SK-N-SH (cell line): Measurements from ENCODE around the gene GAGE12J. TPM values are rescaled to one million over a fixed set of nuclear protein-coding genes. Genes with fewer than 3 reads are reported as not detected.

Experiments used
- CTCF ChIA-PET: fragments of 300-600, 350-600 bp; formaldehyde crosslinking; extraction: SDS; loops from one replicate; lab custom pipeline; 2021; lab: Yijun Ruan, JAX
- POLR2A ChIA-PET: fragments of 350-600 bp; sonication (Branson Sonifier 250); formaldehyde crosslinking; extraction: SDS; loops from one replicate; lab custom pipeline; 2020; ENCODE audit warnings: antibody characterized with exemption, inconsistent platforms; lab: Yijun Ruan, JAX
- DNase-seq: peaks from one replicate; pipeline ENCODE4 v3.0.0; 2012
- H2AFZ ChIP-seq: fragments of 200-600 bp; sonication (generic); 2 replicates; pipeline ENCODE4 v1.8.1; 2016; ENCODE audit warnings: antibody characterized with exemption, mild to moderate bottlenecking, low read depth
- H3F3A ChIP-seq: fragments of 200-600 bp; sonication (generic); replicated peaks from 2 replicates; pipeline ENCODE3; 2016; ENCODE audit warnings: antibody characterized with exemption, mild to moderate bottlenecking; ENCODE audit not compliant: insufficient read depth
- H3K27ac ChIP-seq, 2 experiments: fragments of 200-500 bp in 1 of 2; fragments of 200-600 bp in 1 of 2; sonication (Bioruptor generic) in 1 of 2; sonication (generic), shearing (Covaris generic) in 1 of 2; 2 replicates each; pipeline versions ENCODE4 v1.5.1 to v1.6.1; 2014 to 2016; ENCODE audit warnings: low read depth in 2 of 2, inconsistent platforms in 1 of 2, low read length in 1 of 2, mild to moderate bottlenecking in 1 of 2, mixed read lengths in 1 of 2
- H3K27me3 ChIP-seq: fragments of 200-600 bp; sonication (generic), shearing (Covaris generic); 2 replicates; pipeline ENCODE4 v1.6.1; 2016; ENCODE audit warnings: mixed run types; ENCODE audit not compliant: insufficient read depth
- H3K36me3 ChIP-seq, 2 experiments: fragments of 200-500 bp in 1 of 2; fragments of 200-600 bp in 1 of 2; sonication (Bioruptor generic) in 1 of 2; sonication (generic) in 1 of 2; replicated peaks in 1 of 2; 2 replicates each; pipeline versions ENCODE3 to v1.5.1; 2014 to 2016; ENCODE audit warnings: low read length in 1 of 2, mild to moderate bottlenecking in 1 of 2; ENCODE audit not compliant: insufficient read depth in 2 of 2, control insufficient read depth in 1 of 2
- H3K4me1 ChIP-seq, 2 experiments: fragments of 200-500 bp in 1 of 2; fragments of 200-600 bp in 1 of 2; sonication (Bioruptor generic) in 1 of 2; sonication (generic), shearing (Covaris generic) in 1 of 2; 2 replicates each; pipeline versions ENCODE4 v1.5.1 to v1.6.1; 2014 to 2016; ENCODE audit warnings: low read depth in 1 of 2, low read length in 1 of 2, mixed run types in 1 of 2; ENCODE audit not compliant: insufficient read depth in 2 of 2, control insufficient read depth in 1 of 2
- H3K4me2 ChIP-seq: fragments of 200-600 bp; sonication (generic), shearing (Covaris generic); 2 replicates; pipeline ENCODE4 v1.6.1; 2017; ENCODE audit warnings: mixed run types
- H3K4me3 ChIP-seq, 2 experiments: fragments of 200-500 bp in 1 of 2; fragments of 200-600 bp in 1 of 2; sonication (Bioruptor generic) in 1 of 2; sonication (generic), shearing (Covaris generic) in 1 of 2; 2 replicates each; pipeline versions ENCODE4 v1.5.1 to v1.8.1; 2014 to 2016; ENCODE audit warnings: low read depth in 2 of 2, inconsistent platforms in 1 of 2, low read length in 1 of 2, mild to moderate bottlenecking in 1 of 2, mixed read lengths in 1 of 2, moderate library complexity in 1 of 2
- H3K79me2 ChIP-seq: fragments of 200-600 bp; sonication (generic); 2 replicates; pipeline ENCODE4 v1.8.1; 2017; ENCODE audit warnings: mild to moderate bottlenecking; ENCODE audit not compliant: insufficient read depth
- H3K9ac ChIP-seq: fragments of 200-600 bp; sonication (generic); 2 replicates; pipeline ENCODE4 v1.6.1; 2017; ENCODE audit warnings: mixed run types
- H3K9me2 ChIP-seq: fragments of 200-600 bp; sonication (generic); 2 replicates; pipeline ENCODE4 v1.6.1; 2017; ENCODE audit warnings: mixed run types
- H3K9me3 ChIP-seq: fragments of 200-600 bp; sonication (generic); 2 replicates; pipeline ENCODE4 v1.6.1; 2017; ENCODE audit warnings: mixed run types, mild to moderate bottlenecking, moderate library complexity
- H4K20me1 ChIP-seq: fragments of 200-600 bp; sonication (generic); 2 replicates; pipeline ENCODE4 v1.6.1; 2017; ENCODE audit warnings: mild to moderate bottlenecking, mixed run types; ENCODE audit not compliant: insufficient read depth
- CHD2 ChIP-seq: fragments of 150-350 bp; IDR thresholded peaks from 2 replicates; pipeline ENCODE4 v1.6.1; 2018; ENCODE audit warnings: low read length; ENCODE audit not compliant: partially characterized antibody
- ELF1 ChIP-seq: IDR thresholded peaks from 2 replicates; pipeline ENCODE4 v1.4.0; 2012
- EP300 ChIP-seq, 2 experiments: IDR thresholded peaks; 2 replicates each; pipeline versions ENCODE4 v1.4.0 to v1.6.1; 2012; ENCODE audit warnings: borderline replicate concordance in 1 of 2, low read depth in 1 of 2, low read length in 1 of 2
- MAX ChIP-seq: IDR thresholded peaks from 2 replicates; pipeline ENCODE4 v1.4.0; 2012; ENCODE audit warnings: low read depth
- POLR2AphosphoS5 ChIP-seq: IDR thresholded peaks from 2 replicates; pipeline ENCODE4 v1.6.1; 2012; ENCODE audit warnings: low read depth, low read length
- RXRA ChIP-seq: IDR thresholded peaks from 2 replicates; pipeline ENCODE4 v1.4.0; 2012; ENCODE audit warnings: low read depth, mild to moderate bottlenecking, borderline replicate concordance
- USF1 ChIP-seq: IDR thresholded peaks from 2 replicates; pipeline ENCODE4 v1.4.0; 2012; ENCODE audit warnings: low read depth, borderline replicate concordance
- YY1 ChIP-seq: IDR thresholded peaks from 2 replicates; pipeline ENCODE4 v1.4.0; 2012; ENCODE audit warnings: low read depth, mild to moderate bottlenecking
- WGBS: methylation state at CpG from one replicate; pipeline ENCODE4 v1.1.6; 2017; ENCODE audit warnings: low lambda C conversion rate; 5-methylcytosine and 5-hydroxymethylcytosine counted together
- polyA plus RNA-seq, 3 experiments: library from polyadenylated mRNA; depleted of rRNA; stranded (reverse); fragments of >200 nt; gene quantifications; 2 replicates each; pipeline ENCODE4 v1.2.3, GENCODE V29; 2012
- TF ChIP-seq, protein P1 (sequence below): IDR thresholded peaks from 2 replicates; pipeline ENCODE4; 2012
- TF ChIP-seq, protein P2 (sequence below): fragments of 200-600 bp; sonication (generic); IDR thresholded peaks from 2 replicates; pipeline ENCODE4 v1.6.1; 2017; ENCODE audit warnings: antibody characterized with exemption, mild to moderate bottlenecking, moderate library complexity
- TF ChIP-seq, protein P3 (sequence below): fragments of 150-350 bp; IDR thresholded peaks from 2 replicates; pipeline ENCODE4 v1.6.1; 2016; ENCODE audit warnings: mild to moderate bottlenecking, low read depth, low read length

The GAGE12J gene
- polyA plus RNA-seq, 1 of the 3 experiments (the other 2 are of a cell fraction) = not detected

DNA sequence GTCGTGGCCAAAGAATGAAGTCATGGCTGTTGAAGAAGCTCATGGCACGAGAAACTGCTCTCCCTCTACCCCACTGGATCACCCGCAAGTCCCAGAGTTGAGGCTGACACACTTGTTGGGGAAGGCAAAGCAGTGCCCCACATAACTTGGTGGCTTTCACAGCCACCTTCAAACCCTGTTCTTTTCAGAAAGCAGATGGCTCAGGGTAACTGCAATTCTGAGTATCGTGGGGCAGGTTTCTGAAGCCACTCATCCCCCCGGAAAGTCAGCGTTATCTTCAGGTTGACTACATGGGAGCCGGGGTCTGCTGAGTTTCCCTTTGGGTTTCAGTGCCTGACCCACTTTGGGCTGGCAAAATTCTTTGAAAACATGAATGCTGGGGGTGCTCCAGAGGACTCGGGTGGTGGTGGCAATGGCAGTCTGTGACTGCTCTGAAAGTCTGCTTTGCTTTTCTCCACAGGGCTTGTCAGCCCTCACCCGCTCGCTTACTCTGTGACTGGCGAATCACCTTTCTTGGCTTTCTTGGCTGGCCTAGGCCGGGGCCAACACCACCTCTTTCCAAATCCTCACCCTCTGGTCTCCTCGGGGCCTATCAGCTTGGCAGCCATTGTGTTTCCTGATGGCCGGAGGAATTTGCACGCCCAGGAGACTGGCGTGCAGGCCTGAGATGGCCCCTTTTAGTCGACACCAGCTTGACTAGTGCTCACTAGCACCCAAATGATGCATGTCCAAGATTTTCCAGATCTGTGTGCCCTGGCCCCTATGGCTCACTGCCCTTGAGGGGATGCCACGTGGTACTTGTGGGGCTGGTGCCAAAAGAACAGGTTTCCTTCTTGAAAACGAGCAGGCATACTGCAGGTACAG, 44.9 kb upstream of the GAGE12J start:
- H3K79me2 ChIP-seq = peaks cover 8% of the 10 kb centered on the region; the same call in 1 of the 2 replicates
- no peak overlapping the region for H3K27ac ChIP-seq
- no peak for DNase-seq
- H4K20me1 ChIP-seq = peaks cover 20% of the 10 kb centered on the region; the same call in 1 of the 2 replicates
- ChIA-PET CTCF (no interaction called here), POLR2A (no interaction called here)
- WGBS = 60% methylated on average over 19 of the region's 19 CpGs
- H3K4me1 ChIP-seq = peaks cover 0 to 7% of the 10 kb centered on the region in 2 experiments; a peak in 1 of 4 replicates
- H3K4me3 ChIP-seq = no peak overlapping the region
- H3K27me3 ChIP-seq = peaks cover 4% of the 10 kb centered on the region; the same call in 1 of the 2 replicates
- H3K36me3 ChIP-seq = no peaks in the 10 kb centered on the region
- H3K4me2 ChIP-seq = no peak overlapping the region
- H3K9me2 ChIP-seq = no peaks in the 10 kb centered on the region
- H3K9ac ChIP-seq = no peak overlapping the region
- H2AFZ ChIP-seq = no peak overlapping the region
- no peaks in the 10 kb centered on the region for H3F3A ChIP-seq
- no peak for TF ChIP-seq YY1
- no peak for TF ChIP-seq EP300 (IDR thresholded peaks at IDR 0.05; ENCODE audit: borderline replicate concordance in 1 of 2, low read depth in 1 of 2, low read length in 1 of 2)
- no peak for TF ChIP-seq CHD2
- TF ChIP-seq RXRA = no peak
- no peak for TF ChIP-seq ELF1
- TF ChIP-seq USF1 = no peak
- TF ChIP-seq, protein P1, sequence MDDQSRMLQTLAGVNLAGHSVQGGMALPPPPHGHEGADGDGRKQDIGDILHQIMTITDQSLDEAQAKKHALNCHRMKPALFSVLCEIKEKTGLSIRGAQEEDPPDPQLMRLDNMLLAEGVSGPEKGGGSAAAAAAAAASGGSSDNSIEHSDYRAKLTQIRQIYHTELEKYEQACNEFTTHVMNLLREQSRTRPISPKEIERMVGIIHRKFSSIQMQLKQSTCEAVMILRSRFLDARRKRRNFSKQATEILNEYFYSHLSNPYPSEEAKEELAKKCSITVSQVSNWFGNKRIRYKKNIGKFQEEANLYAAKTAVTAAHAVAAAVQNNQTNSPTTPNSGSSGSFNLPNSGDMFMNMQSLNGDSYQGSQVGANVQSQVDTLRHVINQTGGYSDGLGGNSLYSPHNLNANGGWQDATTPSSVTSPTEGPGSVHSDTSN = no peak
- TF ChIP-seq, protein P2, sequence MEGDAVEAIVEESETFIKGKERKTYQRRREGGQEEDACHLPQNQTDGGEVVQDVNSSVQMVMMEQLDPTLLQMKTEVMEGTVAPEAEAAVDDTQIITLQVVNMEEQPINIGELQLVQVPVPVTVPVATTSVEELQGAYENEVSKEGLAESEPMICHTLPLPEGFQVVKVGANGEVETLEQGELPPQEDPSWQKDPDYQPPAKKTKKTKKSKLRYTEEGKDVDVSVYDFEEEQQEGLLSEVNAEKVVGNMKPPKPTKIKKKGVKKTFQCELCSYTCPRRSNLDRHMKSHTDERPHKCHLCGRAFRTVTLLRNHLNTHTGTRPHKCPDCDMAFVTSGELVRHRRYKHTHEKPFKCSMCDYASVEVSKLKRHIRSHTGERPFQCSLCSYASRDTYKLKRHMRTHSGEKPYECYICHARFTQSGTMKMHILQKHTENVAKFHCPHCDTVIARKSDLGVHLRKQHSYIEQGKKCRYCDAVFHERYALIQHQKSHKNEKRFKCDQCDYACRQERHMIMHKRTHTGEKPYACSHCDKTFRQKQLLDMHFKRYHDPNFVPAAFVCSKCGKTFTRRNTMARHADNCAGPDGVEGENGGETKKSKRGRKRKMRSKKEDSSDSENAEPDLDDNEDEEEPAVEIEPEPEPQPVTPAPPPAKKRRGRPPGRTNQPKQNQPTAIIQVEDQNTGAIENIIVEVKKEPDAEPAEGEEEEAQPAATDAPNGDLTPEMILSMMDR = no peak
- TF ChIP-seq POLR2AphosphoS5 = no peak
- no peak for TF ChIP-seq MAX
- no peaks in the 10 kb centered on the region for H3K9me3 ChIP-seq

DNA sequence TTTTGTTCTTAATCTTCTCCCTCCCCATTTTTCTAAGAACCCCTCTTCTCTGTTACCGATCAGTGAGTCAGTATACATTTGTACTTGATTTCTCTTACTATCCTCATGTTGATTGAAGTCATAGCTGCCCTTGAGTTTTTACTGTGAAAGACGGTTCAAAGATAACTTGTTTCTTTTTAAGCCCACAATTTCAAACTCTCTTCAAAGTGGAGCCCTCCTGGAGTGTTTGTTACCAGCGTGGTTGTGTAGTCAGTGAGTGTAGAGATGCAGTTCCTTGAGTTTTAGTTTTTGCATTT, 44.4 kb upstream of the GAGE12J start:
- Histone ChIP-seq H3K27ac (no peak overlapping the region), H3K27me3 (peaks cover 4% of the 10 kb centered on the region; the same call in 1 of the 2 replicates), H3K4me1 (peaks cover 0 to under 1% of the 10 kb centered on the region in 2 experiments; a peak in 1 of 4 replicates), H3K9me2 (no peaks in the 10 kb centered on the region), H3K36me3 (no peaks in the 10 kb centered on the region), H3K79me2 (peaks cover 2% of the 10 kb centered on the region; the same call in 1 of the 2 replicates), H3K9ac (no peak overlapping the region), H3K4me2 (no peak overlapping the region), H3F3A (no peaks in the 10 kb centered on the region), H3K9me3 (no peaks in the 10 kb centered on the region), H4K20me1 (peaks cover 20% of the 10 kb centered on the region; the same call in 1 of the 2 replicates), H2AFZ (no peak overlapping the region), H3K4me3 (no peak overlapping the region)
- DNase-seq = no peak
- CTCF ChIA-PET = interaction anchor here (1.3 kb wide), 1 partner anchor 15 kb away, joined by 5 read pairs; no protein-coding TSS in a partner anchor
- no peak for TF ChIP-seq RXRA
- TF ChIP-seq, protein P3, sequence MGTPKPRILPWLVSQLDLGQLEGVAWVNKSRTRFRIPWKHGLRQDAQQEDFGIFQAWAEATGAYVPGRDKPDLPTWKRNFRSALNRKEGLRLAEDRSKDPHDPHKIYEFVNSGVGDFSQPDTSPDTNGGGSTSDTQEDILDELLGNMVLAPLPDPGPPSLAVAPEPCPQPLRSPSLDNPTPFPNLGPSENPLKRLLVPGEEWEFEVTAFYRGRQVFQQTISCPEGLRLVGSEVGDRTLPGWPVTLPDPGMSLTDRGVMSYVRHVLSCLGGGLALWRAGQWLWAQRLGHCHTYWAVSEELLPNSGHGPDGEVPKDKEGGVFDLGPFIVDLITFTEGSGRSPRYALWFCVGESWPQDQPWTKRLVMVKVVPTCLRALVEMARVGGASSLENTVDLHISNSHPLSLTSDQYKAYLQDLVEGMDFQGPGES = no peak
- POLR2A ChIA-PET = no interaction called here
- WGBS = 52% methylated on average over 3 of the region's 3 CpGs
